ENCODE measurements around the gene C6orf120.

DNA sequence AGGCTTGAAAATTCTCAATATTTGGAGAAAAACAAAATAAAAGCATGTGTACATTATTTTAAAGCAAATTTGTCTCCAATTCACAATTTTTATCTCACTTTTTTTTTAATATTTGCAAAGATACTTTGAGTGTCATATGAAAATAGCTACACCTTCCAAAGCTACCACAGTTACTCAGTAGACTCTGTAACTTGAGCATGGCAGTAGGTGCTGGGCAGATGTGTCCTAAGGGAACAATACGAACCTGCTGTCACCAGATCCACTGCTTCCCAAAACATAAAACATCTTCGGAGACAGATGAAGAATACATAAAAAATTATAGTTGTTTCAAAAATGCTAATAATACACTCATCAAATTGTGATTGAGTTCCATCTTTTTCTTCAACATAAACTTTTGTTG lies 10.7 kb upstream of the C6orf120 start:
- TF ChIP-seq POLR2A (IDR thresholded peaks at IDR 0.05; ENCODE audit: low read length) (no peak), GATA1 (IDR thresholded peaks at IDR 0.05; ENCODE audit: low read depth, low read length) (no peak)

Measured in erythroblast (primary cell).